Gastrocnemius medialis (tissue), 4 donors: ENCODE results near the gene SFT2D1. TPM values are rescaled to one million over a fixed set of nuclear protein-coding genes. Genes with fewer than 3 reads are reported as not detected.
A peak's percentile ranks its signal among the peaks of the same experiment; 100 is the strongest.
"Not testable (repeated sequence)": the region's sequence is repeated elsewhere in the genome, so short reads cannot be mapped to it uniquely, and the experiment has no call there.

Source experiments
- ATAC-seq, 2 donors: fragments of 150-250 bp; one replicate each; pipeline ENCODE4 v1.9.1; 2016
- DNase-seq, 2 donors: peaks; one replicate each; pipeline ENCODE4 v3.0.0-alpha.2; 2019
- H3K27ac ChIP-seq, 4 donors: fragments of 200-600 bp; sonication (generic); 1 replicate in 1 of 4; 2 replicates in 3 of 4; pipeline ENCODE4 v1.5.1; 2016 to 2018; ENCODE audit warnings: mild to moderate bottlenecking in 2 of 4, moderate library complexity in 1 of 4
- H3K27me3 ChIP-seq, 3 donors: fragments of 200-600 bp; sonication (generic) in 2 of 3; 1 replicate in 1 of 3; 2 replicates in 2 of 3; pipeline versions ENCODE4 v1.5.1 to v1.6.0; 2016 to 2019; ENCODE audit warnings: mild to moderate bottlenecking in 1 of 3, moderate library complexity in 1 of 3
- H3K36me3 ChIP-seq, 2 donors: fragments of 200-600 bp; sonication (generic) in 1 of 2; one replicate each; pipeline ENCODE4 v1.5.1; 2017 to 2018
- H3K4me1 ChIP-seq, 2 donors: fragments of 200-600 bp; sonication (generic) in 1 of 2; one replicate each; pipeline ENCODE4 v1.5.1; 2016 to 2017; ENCODE audit warnings: mild to moderate bottlenecking in 2 of 2
- H3K4me3 ChIP-seq, 4 donors: fragments of 200-600 bp; sonication (generic) in 3 of 4; 1 replicate in 1 of 4; 2 replicates in 3 of 4; pipeline ENCODE4 v1.5.1; 2016 to 2019; ENCODE audit warnings: mild to moderate bottlenecking in 2 of 4
- H3K9me3 ChIP-seq, 3 donors: fragments of 200-600 bp; sonication (generic) in 2 of 3; 1 replicate in 1 of 3; 2 replicates in 2 of 3; pipeline ENCODE4 v1.5.1; 2016 to 2019
- CTCF ChIP-seq, 5 experiments: fragments of 450-650 bp in 3 of 5; fragments of 200-600 bp in 2 of 5; sonication (generic) in 2 of 5; IDR thresholded peaks in 4 of 5; conservative IDR thresholded peaks in 1 of 5; 1 replicate in 4 of 5; 2 replicates in 1 of 5; pipeline ENCODE4 v1.5.1; 2016 to 2019; ENCODE audit warnings: antibody characterized with exemption in 5 of 5, mild to moderate bottlenecking in 3 of 5, moderate library complexity in 3 of 5
- POLR2A ChIP-seq, 2 donors: fragments of 450-650 bp; IDR thresholded peaks; one replicate each; pipeline ENCODE4 v1.6.1; 2017; ENCODE audit warnings: antibody characterized with exemption in 2 of 2, mild to moderate bottlenecking in 2 of 2, moderate library complexity in 2 of 2
- in situ Hi-C, 4 donors: fragments of 200-750 bp; cut with MboI; loops; one replicate each; pipeline versions ENCODE4 v1.15.0 to v1.8.0; 2017; ENCODE audit warnings: low sequenced_read_pairs in 4 of 4
- intact Hi-C: fragments of 100-400 bp; cut with DNase I; formaldehyde crosslinking; loops from one replicate; pipeline ENCODE4 v1.15.1; 2023; ENCODE audit warnings: low total_unique reads
- total RNA-seq, 4 donors: library from RNA; depleted of rRNA; stranded (reverse); fragments of >200 nt; gene quantifications; one replicate each; pipeline versions ENCODE4 v1.1.0 to v1.2.3, GENCODE V29; 2016

Gene SFT2D1
- 10 to 100 TPM; 14.1 to 29.0 (median 16.8) TPM for total RNA-seq

GRCh38 chr6:166342349-166343149, at the start of gene SFT2D1:
SFT2D1 (minus strand) TSS chr6:166342545; CDS start chr6:166342481, 64 bp downstream.
- Histone ChIP-seq H3K9me3 (no peaks in the 10 kb centered on the region), H3K36me3 (no peaks in the 10 kb centered on the region), H3K4me3 (peak within 1 kb of the TSS; percentile 91 to 100 (median 94)), H3K27me3 (no peaks in the 10 kb centered on the region), H3K27ac (peak within 1 kb of the TSS; percentile 81 to 96 (median 92)), H3K4me1 (peaks cover 14 to 23% of the 10 kb centered on the region in 2 donors)
- intact Hi-C loops: loop anchor here (1.0 kb wide), 1 partner anchor 41 kb away; no protein-coding TSS in a partner anchor
- in situ Hi-C loops: no loop called here
- DNase-seq: peak; percentile 65 to 76
- peak; percentile 94 to 96 for ATAC-seq
- TF ChIP-seq CTCF (IDR thresholded peaks at IDR 0.05 in 4 of 5, conservative IDR thresholded peaks at IDR 0.05 in 1 of 5) (no peak), POLR2A (IDR thresholded peaks at IDR 0.05) (peak; percentile 86 to 87)

- DNase-seq: no peak
- TF ChIP-seq CTCF (IDR thresholded peaks at IDR 0.05 in 4 of 5, conservative IDR thresholded peaks at IDR 0.05 in 1 of 5) (no peak), POLR2A (IDR thresholded peaks at IDR 0.05) (no peak)
Observed at GRCh38 chr6:166389119-166389518, 46.8 kb upstream of the SFT2D1 start.

GRCh38 chr6:166388290-166389004, 46.1 kb upstream of the SFT2D1 start:
- no peaks in the 10 kb centered on the region for H3K9me3 ChIP-seq
- H3K27me3 ChIP-seq: no peaks in the 10 kb centered on the region
- in situ Hi-C loops: no loop called here

More at GRCh38 chr6:166389119-166389518, 46.8 kb upstream of the SFT2D1 start:
- in situ Hi-C loops: no loop called here
- H3K4me3 ChIP-seq: no peak overlapping the region
- H3K27me3 ChIP-seq: no peaks in the 10 kb centered on the region
- H3K27ac ChIP-seq: no peak overlapping the region
- intact Hi-C loops: no loop called here
- ATAC-seq: no peak
- H3K9me3 ChIP-seq: no peaks in the 10 kb centered on the region
- peaks cover under 1 to 2% of the 10 kb centered on the region in 2 donors for H3K4me1 ChIP-seq
- H3K36me3 ChIP-seq: no peaks in the 10 kb centered on the region

GRCh38 chr6:166387642-166388289, 45.4 kb upstream of the SFT2D1 start:
- in situ Hi-C loops: no loop called here

More at GRCh38 chr6:166388290-166389004, 46.1 kb upstream of the SFT2D1 start:
- Histone ChIP-seq H3K36me3 (no peaks in the 10 kb centered on the region), H3K4me1 (peaks cover 0 to 5% of the 10 kb centered on the region in 2 donors), H3K27ac (no peak overlapping the region), H3K4me3 (no peak overlapping the region)
- DNase-seq (no peak), ATAC-seq (no peak)
- intact Hi-C loops: no loop called here
- TF ChIP-seq CTCF (IDR thresholded peaks at IDR 0.05 in 4 of 5, conservative IDR thresholded peaks at IDR 0.05 in 1 of 5): no peak
- TF ChIP-seq POLR2A (IDR thresholded peaks at IDR 0.05): no peak

GRCh38 chr6:166387098-166387497, 44.8 kb upstream of the SFT2D1 start:
- H3K4me3 ChIP-seq, in situ Hi-C loops, intact Hi-C loops, H3K27me3 ChIP-seq, H3K36me3 ChIP-seq, H3K4me1 ChIP-seq, ATAC-seq, H3K27ac ChIP-seq, H3K9me3 ChIP-seq, DNase-seq: not testable (repeated sequence)

More at GRCh38 chr6:166387642-166388289, 45.4 kb upstream of the SFT2D1 start:
- no peaks in the 10 kb centered on the region for H3K36me3 ChIP-seq
- H3K4me1 ChIP-seq: peaks cover 0 to 5% of the 10 kb centered on the region in 2 donors
- DNase-seq (no peak), ATAC-seq (no peak)
- H3K4me3 ChIP-seq: no peak overlapping the region
- H3K27ac ChIP-seq: no peak overlapping the region
- H3K27me3 ChIP-seq: no peaks in the 10 kb centered on the region
- intact Hi-C loops: no loop called here
- TF ChIP-seq CTCF (IDR thresholded peaks at IDR 0.05 in 4 of 5, conservative IDR thresholded peaks at IDR 0.05 in 1 of 5) (no peak), POLR2A (IDR thresholded peaks at IDR 0.05) (no peak)
- H3K9me3 ChIP-seq: no peaks in the 10 kb centered on the region
